GM12891 (cell line): Measurements from ENCODE around the gene TMPRSS7.

Source experiments
- DNase-seq: peaks from one replicate; pipeline ENCODE4 v3.0.0; 2011; ENCODE audit warnings: low spot score; ENCODE audit not compliant: insufficient read length
- FAIRE-seq: peaks from 2 replicates; lab custom pipeline; 2011; peaks lifted over from hg19 to GRCh38; lab: Jason Lieb, UNC
- PAX5 ChIP-seq: IDR thresholded peaks from 2 replicates; pipeline ENCODE4 v1.6.1; 2011; ENCODE audit warnings: low read length, moderate library complexity, mild to moderate bottlenecking; ENCODE audit not compliant: insufficient read depth, severe bottlenecking
- POLR2A ChIP-seq: IDR thresholded peaks from 2 replicates; pipeline ENCODE4 v1.6.1; 2011; ENCODE audit warnings: low read depth, low read length, control low read depth
- POLR2AphosphoS5 ChIP-seq: IDR thresholded peaks from 2 replicates; pipeline ENCODE4 v1.6.1; 2011; ENCODE audit warnings: low read depth, low read length, control low read depth
- POU2F2 ChIP-seq: IDR thresholded peaks from 2 replicates; pipeline ENCODE4 v1.6.1; 2011; ENCODE audit warnings: low read depth, mild to moderate bottlenecking, control low read depth, low read length, moderate library complexity
- SPI1 ChIP-seq: IDR thresholded peaks from 2 replicates; pipeline ENCODE4 v1.6.1; 2011; ENCODE audit warnings: low read depth, low read length, control low read depth
- TAF1 ChIP-seq: IDR thresholded peaks from 2 replicates; pipeline ENCODE4 v1.6.1; 2011; ENCODE audit warnings: low read depth, low read length, control low read depth

The TMPRSS7 gene

GRCh38 chr3:112001526-112001925 lies 33.0 kb upstream of the TMPRSS7 start:
- TF ChIP-seq POLR2A (no peak), SPI1 (no peak), POLR2AphosphoS5 (no peak), TAF1 (no peak), PAX5 (no peak), POU2F2 (no peak)
- FAIRE-seq (no peak), DNase-seq (no peak)

- no peak for DNase-seq
- TF ChIP-seq TAF1: no peak
- TF ChIP-seq POLR2A: no peak
- TF ChIP-seq PAX5: no peak
- TF ChIP-seq POLR2AphosphoS5: no peak
- no peak for TF ChIP-seq POU2F2
- TF ChIP-seq SPI1: no peak
- FAIRE-seq: no peak
Observed at GRCh38 chr3:112002096-112002971, 32.2 kb upstream of the TMPRSS7 start.

GRCh38 chr3:112003321-112004080 lies 31.0 kb upstream of the TMPRSS7 start:
- FAIRE-seq (no peak), DNase-seq (no peak)
- TF ChIP-seq SPI1 (no peak), POLR2AphosphoS5 (no peak), TAF1 (no peak), POLR2A (no peak), PAX5 (no peak), POU2F2 (no peak)

- DNase-seq (no peak), FAIRE-seq (no peak)
- no peak for TF ChIP-seq POU2F2
- no peak for TF ChIP-seq PAX5
- TF ChIP-seq TAF1: no peak
- no peak for TF ChIP-seq POLR2AphosphoS5
- TF ChIP-seq POLR2A: no peak
- TF ChIP-seq SPI1: no peak
Observed at GRCh38 chr3:112004187-112004586, 30.3 kb upstream of the TMPRSS7 start.

GRCh38 chr3:112004669-112005068 lies 29.9 kb upstream of the TMPRSS7 start:
- TF ChIP-seq PAX5 (no peak), TAF1 (no peak), POLR2A (no peak), POLR2AphosphoS5 (no peak), POU2F2 (no peak), SPI1 (no peak)
- DNase-seq (no peak), FAIRE-seq (no peak)

- FAIRE-seq (no peak), DNase-seq (no peak)
- TF ChIP-seq POLR2AphosphoS5 (no peak), POLR2A (no peak), TAF1 (no peak), PAX5 (no peak), SPI1 (no peak), POU2F2 (no peak)
Observed at GRCh38 chr3:112005091-112005672, 29.4 kb upstream of the TMPRSS7 start.

GRCh38 chr3:112007633-112008032 lies 26.9 kb upstream of the TMPRSS7 start:
- DNase-seq: no peak
- no peak for FAIRE-seq
- TF ChIP-seq PAX5 (no peak), POLR2AphosphoS5 (no peak), TAF1 (no peak), POLR2A (no peak), POU2F2 (no peak), SPI1 (no peak)

GRCh38 chr3:112009670-112010069 lies 24.9 kb upstream of the TMPRSS7 start:
- FAIRE-seq: no peak

GRCh38 chr3:112010636-112011035 lies 23.9 kb upstream of the TMPRSS7 start:
- TF ChIP-seq POLR2A (no peak), SPI1 (no peak), POLR2AphosphoS5 (no peak), POU2F2 (no peak), PAX5 (no peak), TAF1 (no peak)
- DNase-seq (no peak), FAIRE-seq (no peak)

More at GRCh38 chr3:112009670-112010069, 24.9 kb upstream of the TMPRSS7 start:
- no peak for TF ChIP-seq POU2F2
- TF ChIP-seq PAX5: no peak
- TF ChIP-seq TAF1: no peak
- TF ChIP-seq POLR2A: no peak
- TF ChIP-seq POLR2AphosphoS5: no peak
- no peak for TF ChIP-seq SPI1
- no peak for DNase-seq
